HK-2 (cell line): Measurements from ENCODE around the gene STXBP4.

ENCODE experiments used
- DNase-seq: peaks from one replicate; pipeline ENCODE4 v3.0.0-alpha.2; 2018; ENCODE audit not compliant: unreplicated experiment

STXBP4 gene

DNA sequence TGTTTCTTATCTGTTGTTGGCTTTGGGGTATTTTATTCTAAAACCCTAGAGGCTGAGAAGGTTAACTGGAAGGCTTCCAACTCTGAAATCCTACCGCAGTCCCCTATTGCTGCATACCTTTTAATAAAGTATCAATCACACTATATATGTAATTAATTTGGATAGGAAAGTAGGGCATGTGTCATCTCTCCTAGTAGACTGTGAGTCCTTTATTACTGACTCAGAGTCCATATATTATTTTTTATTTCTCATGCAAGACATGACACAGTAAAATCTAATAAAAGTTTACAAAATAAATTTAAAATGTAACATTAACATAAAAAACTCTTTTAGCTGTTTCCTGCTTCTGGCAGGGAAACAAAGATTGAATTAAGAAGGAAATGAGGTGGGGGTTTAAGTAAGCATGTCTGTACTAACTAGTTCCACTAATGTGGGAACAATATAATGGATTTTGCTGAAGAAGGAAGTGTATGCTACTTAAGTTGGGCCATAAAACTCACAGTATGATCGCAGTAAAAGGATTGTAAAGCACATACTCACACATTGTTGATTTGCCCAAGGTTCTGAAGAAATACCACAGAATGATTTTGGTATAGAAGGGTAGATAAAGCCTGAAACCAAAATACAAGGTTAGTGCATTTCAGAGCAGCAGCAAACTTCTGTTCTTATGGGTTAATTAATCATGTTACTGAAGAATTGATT lies 198.6 kb downstream of the STXBP4 start:
- DNase-seq: no peak

DNA sequence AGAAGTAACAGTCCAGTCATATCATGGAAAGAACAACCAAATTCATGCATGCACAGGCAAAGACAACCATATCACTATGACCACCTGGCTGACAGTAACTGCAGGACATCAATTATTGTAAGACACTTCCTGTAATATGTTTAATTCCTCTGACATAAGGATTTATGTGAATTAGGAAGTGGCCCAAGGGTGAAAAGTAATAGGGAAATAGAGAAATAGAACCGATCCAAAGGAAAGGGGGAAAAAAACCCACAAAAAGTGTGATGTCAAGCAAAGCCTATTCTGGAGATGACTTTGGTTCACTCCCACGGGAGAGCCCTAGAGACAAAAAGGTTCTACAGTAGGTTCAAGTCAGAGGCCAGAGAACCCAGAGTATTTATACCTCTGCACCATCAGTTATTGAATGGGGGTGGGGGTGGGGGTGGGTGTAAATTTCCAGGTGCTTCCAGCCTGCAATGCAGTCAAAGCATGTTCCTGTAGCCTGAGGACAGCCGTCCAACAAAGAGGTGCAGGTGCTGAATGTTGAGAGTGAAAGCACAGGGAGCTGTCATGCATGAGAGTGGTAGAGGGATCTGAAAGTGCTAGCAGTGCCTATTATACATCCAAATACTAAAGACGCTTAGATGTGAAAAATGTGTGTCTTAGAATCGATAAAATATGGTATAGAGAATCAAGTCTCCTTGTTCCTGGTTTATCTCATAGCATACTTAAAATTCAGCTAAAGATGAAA lies 200.6 kb downstream of the STXBP4 start:
- no peak for DNase-seq

DNA sequence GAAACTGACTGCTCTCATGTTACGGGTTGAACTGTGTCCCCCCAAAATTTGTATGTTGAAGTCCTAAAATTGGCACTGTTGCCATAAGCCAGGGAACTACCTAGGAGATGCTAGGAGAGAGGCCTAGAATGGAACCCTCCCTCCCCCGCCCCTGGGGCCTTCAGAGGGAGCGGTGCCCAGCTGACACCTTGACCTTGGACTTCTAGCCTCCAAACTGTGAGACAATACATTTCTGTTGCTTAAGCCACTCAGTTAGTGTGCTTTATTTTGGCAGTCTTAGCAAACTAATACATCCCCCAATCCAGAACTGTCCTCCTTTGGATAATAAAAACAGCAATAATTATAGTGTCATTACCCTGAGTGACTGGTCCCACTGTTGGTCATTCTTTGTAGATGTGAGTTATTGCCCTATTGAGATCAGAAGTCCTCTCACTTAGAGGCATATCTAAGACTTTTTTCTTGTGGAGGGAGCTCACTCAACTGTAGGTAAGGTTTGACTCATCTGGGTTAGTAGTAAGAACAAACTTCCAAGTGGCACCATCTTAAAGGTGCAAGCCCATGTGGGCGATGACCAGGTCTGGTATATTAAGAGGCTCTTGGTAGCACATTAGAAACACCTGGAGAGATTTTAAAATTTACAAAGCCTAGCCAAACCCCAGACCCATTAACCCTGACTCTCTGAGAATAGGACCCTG lies 203.2 kb downstream of the STXBP4 start:
- DNase-seq: no peak

DNA sequence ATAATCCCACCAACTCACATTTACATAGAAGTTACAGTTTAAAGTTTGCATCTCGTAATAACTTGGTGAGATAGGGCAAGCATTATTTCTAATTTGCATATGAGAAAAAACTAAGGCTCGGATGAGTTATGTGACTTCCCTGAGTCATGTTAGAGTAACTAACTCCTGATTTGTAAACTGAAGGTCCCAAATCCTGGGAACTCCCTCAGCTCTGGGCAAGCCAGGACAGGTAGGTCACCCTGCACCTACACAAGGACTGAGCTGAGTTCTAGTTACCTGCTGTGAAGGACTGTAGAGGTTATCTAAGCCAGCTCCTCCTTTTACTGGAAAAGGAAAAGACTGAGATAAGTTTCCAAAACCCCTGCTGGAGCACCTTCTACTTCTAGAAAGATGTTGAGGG lies 204.0 kb downstream of the STXBP4 start:
- no peak for DNase-seq

GRCh38 chr17:55174133-55174532 lies 205.6 kb downstream of the STXBP4 start:
- DNase-seq: no peak

GRCh38 chr17:55175788-55176427 lies 207.3 kb downstream of the STXBP4 start:
- DNase-seq: no peak

DNA sequence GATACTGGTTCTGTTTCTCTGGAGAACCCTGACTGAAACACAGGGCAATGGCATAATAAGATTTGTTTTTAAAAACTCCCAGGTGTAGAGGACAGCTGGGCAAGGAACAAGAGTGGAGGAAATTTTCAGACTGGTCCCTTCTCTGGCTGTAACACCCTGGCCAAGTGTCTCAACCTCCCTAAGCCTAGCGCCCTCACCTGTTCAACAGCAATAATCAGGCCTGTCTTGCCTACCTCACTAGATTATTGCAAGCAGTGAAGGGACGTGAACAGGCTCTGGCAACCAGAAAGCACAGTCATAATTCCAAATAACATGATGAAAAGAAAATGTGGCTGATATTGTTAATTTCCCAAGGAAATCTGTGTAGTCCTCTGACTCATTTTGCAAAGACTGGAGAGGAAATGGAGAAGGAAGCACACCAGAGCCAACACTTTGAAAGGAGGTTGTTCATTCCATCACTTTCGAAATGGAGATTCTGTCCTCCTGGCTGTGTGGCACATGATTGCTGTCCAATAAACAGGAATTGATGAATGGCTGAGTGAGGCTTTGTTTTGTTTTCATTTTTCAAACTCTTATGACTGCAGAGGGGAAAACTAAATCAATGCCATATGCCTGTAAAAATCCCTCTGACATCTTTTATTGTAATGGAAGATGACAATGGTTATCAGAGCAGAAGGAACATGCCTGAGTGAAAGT lies 208.7 kb downstream of the STXBP4 start:
- DNase-seq: no peak

DNA sequence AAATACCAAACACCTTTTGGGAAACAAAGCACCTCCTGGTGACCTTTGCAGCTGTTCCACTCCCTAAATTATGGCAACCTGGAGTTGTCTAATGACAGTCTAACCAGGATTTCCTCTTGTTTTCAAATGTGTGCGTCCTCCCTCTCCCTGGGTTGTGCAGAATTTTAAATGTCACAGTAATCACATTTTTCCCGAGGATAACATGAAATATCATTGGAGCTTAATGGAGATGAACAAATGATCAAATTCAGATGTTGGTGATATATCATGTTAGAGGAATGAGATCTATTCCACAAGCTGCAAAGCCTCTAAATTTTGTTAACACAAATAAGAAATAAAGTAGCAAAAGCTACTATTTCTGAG lies 209.3 kb downstream of the STXBP4 start:
- no peak for DNase-seq

DNA sequence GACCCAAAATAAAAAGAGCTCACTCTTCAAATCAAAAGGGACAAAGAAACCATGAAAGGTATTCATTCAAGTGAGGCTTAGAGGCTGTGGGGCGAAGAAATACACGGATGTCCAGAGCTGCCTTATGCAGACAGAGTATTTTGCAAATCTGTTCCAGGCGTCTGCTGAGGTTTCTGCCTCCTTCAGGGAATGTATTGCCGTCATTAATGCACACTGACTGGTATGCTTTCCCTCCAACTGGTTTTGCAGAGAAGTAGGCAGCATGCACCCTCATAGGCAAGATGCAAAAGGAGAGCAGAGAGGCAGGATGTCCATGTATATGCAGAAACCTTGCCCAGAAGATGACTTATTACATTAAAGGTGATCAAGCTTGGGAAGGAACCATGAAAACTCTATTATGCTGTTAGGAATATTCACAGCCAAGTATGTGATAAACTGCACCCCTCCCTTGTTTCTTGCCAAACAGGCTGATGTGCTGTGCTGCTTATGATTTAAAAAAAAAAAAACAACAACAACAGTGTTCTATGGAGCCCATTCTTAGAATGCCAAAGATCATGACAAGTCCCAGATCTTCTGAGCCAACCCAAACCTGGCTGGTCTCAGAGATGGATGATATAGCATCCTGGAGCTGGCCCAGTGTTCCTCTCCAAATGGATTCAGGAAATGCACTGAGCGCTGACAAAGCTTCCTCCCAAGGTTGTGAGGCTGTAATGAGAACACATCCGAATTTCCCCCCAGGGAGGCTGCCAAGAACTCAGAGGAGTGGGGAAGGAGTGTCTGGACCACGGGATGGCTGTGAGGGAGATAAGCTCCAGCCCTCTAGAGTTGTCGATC lies 218.6 kb downstream of the STXBP4 start:
- DNase-seq: no peak

DNA sequence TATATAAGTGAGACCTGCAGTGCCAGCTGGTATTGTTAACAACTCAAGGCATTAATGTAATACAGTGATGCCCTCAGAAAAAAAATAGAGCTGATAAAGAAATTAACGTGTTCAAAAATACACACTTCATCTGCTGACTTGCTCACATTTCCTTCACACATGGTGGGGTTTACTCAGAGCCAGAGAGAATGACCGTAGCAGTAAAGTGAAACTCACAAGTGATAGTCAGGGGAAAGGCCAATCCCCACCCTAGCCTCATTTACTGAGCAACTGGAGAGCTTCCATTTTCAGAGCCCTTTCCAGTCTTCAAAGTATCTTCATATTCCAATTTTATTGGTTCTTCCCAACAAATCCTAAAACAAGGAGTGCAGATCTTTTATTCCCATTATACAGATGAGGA lies 222.2 kb downstream of the STXBP4 start:
- no peak for DNase-seq

DNA sequence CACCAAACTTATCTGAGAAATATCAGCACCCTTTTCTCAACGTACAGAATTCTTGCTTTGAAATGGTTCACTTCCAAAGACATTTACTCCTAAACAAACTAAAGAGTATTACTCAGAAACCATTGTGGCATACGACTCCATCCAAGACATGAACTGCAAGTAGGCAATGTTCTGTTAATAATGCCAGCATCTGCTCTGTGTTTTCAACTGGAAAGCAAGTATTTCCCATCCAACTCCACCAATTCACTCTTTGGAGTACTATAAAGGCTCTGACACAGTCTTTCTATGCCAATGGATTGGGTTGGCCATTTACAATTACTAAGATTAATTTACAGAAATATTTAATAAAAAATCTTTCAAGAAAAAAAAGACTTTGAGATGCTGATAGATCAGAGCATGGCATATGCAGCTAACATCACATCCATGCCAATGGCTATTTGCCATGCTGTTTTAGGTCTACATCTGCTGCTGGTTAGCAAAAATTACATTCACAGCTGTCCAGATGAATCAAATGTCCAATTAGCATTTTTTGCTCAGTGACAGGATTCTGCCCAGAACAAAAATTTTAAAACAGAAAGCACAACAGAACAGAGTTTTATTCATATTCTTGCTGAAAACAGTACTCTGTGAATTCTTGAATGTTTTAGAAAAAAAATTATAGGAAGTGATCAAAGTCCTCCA lies 230.3 kb downstream of the STXBP4 start:
- no peak for DNase-seq

GRCh38 chr17:55200904-55201303 lies 232.3 kb downstream of the STXBP4 start:
- DNase-seq: no peak

DNA sequence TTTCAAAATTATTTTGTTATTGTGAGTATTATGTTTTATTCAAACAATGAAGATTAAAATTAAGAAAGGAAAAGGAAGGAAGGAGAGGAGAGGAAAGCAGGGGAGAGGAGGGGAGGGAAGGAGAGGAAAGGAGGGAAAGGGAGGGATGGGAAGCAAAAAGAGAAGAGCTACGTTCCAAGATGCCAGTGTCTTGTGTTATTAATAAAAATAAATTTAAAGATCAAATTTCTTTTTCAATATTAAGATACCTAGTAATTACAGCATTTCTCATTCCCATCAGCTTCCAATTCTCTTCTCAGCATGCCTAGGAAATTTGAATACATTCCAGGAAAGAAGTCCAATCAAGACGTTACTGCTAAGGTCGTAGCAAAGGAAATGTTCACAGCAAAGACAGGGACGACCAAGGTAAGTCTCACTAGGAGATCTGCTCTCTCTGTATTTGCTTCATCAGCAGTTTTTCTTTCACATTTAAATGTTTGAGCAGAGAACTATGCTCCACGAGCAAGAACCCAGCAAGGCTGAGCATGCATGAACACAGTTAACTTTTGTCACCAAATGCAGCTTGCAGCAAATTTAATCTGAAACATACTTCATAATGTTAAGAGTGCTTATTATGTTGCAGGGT lies 232.9 kb downstream of the STXBP4 start:
- DNase-seq: no peak

GRCh38 chr17:55202896-55203295 lies 234.3 kb downstream of the STXBP4 start:
- DNase-seq: no peak

DNA sequence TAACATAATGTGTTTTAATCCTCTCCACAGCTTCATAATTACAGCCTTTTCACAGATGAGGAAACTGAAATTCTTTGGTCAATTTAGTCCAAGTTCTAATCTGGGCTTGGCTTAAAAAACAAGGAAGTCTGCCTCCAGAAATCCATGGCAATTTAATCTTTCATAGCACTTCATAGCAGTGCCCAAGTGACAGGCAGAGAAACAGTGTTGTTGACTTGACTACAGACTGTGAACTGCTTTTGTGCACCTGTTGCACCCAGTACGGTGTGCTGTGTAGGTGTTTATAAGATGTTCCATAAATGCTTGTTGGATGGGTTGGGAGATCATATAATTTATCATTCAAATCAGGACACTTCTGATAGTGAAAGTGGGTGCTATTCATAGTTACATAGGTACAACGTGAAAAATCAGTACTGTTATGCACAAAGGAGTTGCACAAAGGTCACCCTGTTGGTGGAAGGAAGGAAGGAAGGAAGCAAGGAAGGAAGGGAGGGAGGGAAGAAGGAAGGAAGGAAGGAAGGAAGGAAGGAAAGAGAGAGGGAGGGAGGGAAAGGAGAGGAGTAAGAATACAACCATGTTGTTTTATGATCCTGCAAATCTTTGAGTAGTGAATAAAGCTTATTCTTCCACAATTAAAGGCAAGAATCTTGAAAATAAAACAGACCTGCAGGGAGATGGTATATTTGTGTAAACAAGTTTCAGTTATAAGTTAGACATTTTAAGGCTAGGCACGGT lies 239.7 kb downstream of the STXBP4 start:
- DNase-seq: no peak

GRCh38 chr17:55210292-55210691 lies 241.7 kb downstream of the STXBP4 start:
- DNase-seq: no peak

DNA sequence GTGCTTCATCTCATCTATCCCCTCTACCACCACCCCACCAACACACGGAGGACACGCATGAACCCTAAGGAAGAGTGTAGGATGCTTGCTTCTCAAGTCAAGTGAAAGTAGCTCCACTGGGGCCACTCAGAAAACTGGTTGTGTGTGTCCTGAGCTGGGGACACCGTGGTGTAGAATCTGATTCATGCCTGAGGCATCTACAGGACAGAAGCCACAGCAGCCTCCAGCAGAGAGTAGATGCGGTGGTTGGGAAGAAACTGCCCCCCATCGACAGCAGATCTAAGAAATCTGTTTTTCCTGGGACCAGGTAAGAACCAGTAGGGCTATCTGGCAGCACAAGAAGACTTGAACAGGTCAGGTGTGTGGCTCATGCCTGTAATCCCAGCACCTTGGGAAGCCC lies 244.3 kb downstream of the STXBP4 start:
- DNase-seq: peak; percentile 22

- no peak for DNase-seq
Measured at GRCh38 chr17:55215711-55216110, 247.1 kb downstream of the STXBP4 start.

GRCh38 chr17:55216888-55217287 lies 248.3 kb downstream of the STXBP4 start:
- no peak for DNase-seq
